ENCODE data around the gene RAB9A.
A peak's percentile ranks its signal among the peaks of the same experiment; 100 is the strongest.
"Not testable (repeated sequence)": the region's sequence is repeated elsewhere in the genome, so short reads cannot be mapped to it uniquely, and the experiment has no call there.

Gene RAB9A

GRCh38 chrX:13702111-13702789 is 13.3 kb downstream of the RAB9A start:
- DNase-seq (ENCODE audit: low read depth in 2 of 2): no peak

GRCh38 chrX:13703135-13703534 is 14.2 kb downstream of the RAB9A start:
- DNase-seq (ENCODE audit: low read depth in 2 of 2): no peak

GRCh38 chrX:13703589-13703988 is 14.7 kb downstream of the RAB9A start:
- no peak for DNase-seq (ENCODE audit: low read depth in 2 of 2)

- DNase-seq (ENCODE audit: low read depth in 2 of 2): no peak
Measured at GRCh38 chrX:13711141-13711540, 22.2 kb downstream of the RAB9A start.

GRCh38 chrX:13716455-13716854 is 27.5 kb downstream of the RAB9A start:
- DNase-seq (ENCODE audit: low read depth in 2 of 2): no peak

- no peak for DNase-seq (ENCODE audit: low read depth in 2 of 2)
Measured at GRCh38 chrX:13716905-13717304, 28.0 kb downstream of the RAB9A start.

- no peak for DNase-seq (ENCODE audit: low read depth in 2 of 2)
Measured at GRCh38 chrX:13717700-13718472, 29.0 kb downstream of the RAB9A start.

- DNase-seq (ENCODE audit: low read depth in 2 of 2): no peak
Measured at GRCh38 chrX:13719192-13719856, 30.4 kb downstream of the RAB9A start.

GRCh38 chrX:13721371-13721770 is 32.4 kb downstream of the RAB9A start:
- no peak for DNase-seq (ENCODE audit: low read depth in 2 of 2)

- DNase-seq (ENCODE audit: low read depth in 2 of 2): no peak
Measured at GRCh38 chrX:13721819-13722519, 33.0 kb downstream of the RAB9A start.

GRCh38 chrX:13724878-13725277 is 36.0 kb downstream of the RAB9A start:
- not testable (repeated sequence) for DNase-seq (ENCODE audit: low read depth in 2 of 2)

- DNase-seq (ENCODE audit: low read depth in 2 of 2): not testable (repeated sequence)
Measured at GRCh38 chrX:13726583-13726982, 37.7 kb downstream of the RAB9A start.

- DNase-seq (ENCODE audit: low read depth in 2 of 2): not testable (repeated sequence)
Measured at GRCh38 chrX:13730523-13730922, 41.6 kb downstream of the RAB9A start.

GRCh38 chrX:13732246-13733067 is 43.5 kb downstream of the RAB9A start:
- DNase-seq (ENCODE audit: low read depth in 2 of 2): no peak

GRCh38 chrX:13733506-13733905 is 44.6 kb downstream of the RAB9A start:
- DNase-seq (ENCODE audit: low read depth in 2 of 2): no peak

GRCh38 chrX:13734278-13735172 is 45.6 kb downstream of the RAB9A start, which contains the start of the genes OFD1 and TRAPPC2:
Gene OFD1 (plus strand): TSS chrX:13734748. CDS start chrX:13735072, 324 bp downstream.
Gene TRAPPC2 (minus strand): TSS chrX:13734620. CDS start chrX:13719963, 14,657 bp downstream.
- DNase-seq (ENCODE audit: low read depth in 2 of 2): peak; percentile 72 to 80

- DNase-seq (ENCODE audit: low read depth in 2 of 2): no peak
Measured at GRCh38 chrX:13741695-13742094, 52.8 kb downstream of the RAB9A start.

- peak in 1 of 2 experiments; percentile 3 for DNase-seq (ENCODE audit: low read depth in 2 of 2)
Measured at GRCh38 chrX:13742397-13743176, 53.7 kb downstream of the RAB9A start.

- DNase-seq (ENCODE audit: low read depth in 2 of 2): no peak
Measured at GRCh38 chrX:13747836-13748235, 58.9 kb downstream of the RAB9A start.

Measured in stimulated activated CD4-positive, alpha-beta T cell treated with anti-CD3 and anti-CD28 coated beads, Interleukin-12 subunit alpha, Interleukin-12 subunit beta, amount 100 ng/mL, for 24 hours (primary cell).